H9 (cell line): ENCODE results near the gene BIK. TPM values are rescaled to one million over a fixed set of nuclear protein-coding genes. Genes with fewer than 3 reads are reported as not detected.

Experiments
- DNase-seq: peaks from one replicate; pipeline ENCODE4 v3.0.0-alpha.2; 2017
- H2AFZ ChIP-seq: one replicate; pipeline ENCODE4 v1.6.1; 2013; ENCODE audit warnings: mild to moderate bottlenecking, low read length, control low read depth, moderate library complexity
- H2AK5ac ChIP-seq: 2 replicates; pipeline ENCODE4 v1.6.1; 2013; ENCODE audit warnings: low read length, control low read depth, mixed read lengths; ENCODE audit not compliant: insufficient read length
- H2BK120ac ChIP-seq: one replicate; pipeline ENCODE4 v1.6.1; 2013; ENCODE audit warnings: low read depth, mild to moderate bottlenecking, low read length, control low read depth, inconsistent platforms; ENCODE audit not compliant: poor library complexity, severe bottlenecking
- H2BK12ac ChIP-seq: 2 replicates; pipeline ENCODE4 v1.6.1; 2013; ENCODE audit warnings: low read length, control low read depth, mixed read lengths, low read depth; ENCODE audit not compliant: insufficient read length
- H2BK15ac ChIP-seq: 2 replicates; pipeline ENCODE4 v1.6.1; 2013; ENCODE audit warnings: low read depth, low read length, control low read depth
- H2BK20ac ChIP-seq: one replicate; pipeline ENCODE4 v1.6.1; 2013; ENCODE audit warnings: low read depth, mild to moderate bottlenecking, low read length, control low read depth, inconsistent platforms; ENCODE audit not compliant: poor library complexity, severe bottlenecking
- H2BK5ac ChIP-seq: 2 replicates; pipeline ENCODE4 v1.6.1; 2013; ENCODE audit warnings: low read length, control low read depth, mixed read lengths; ENCODE audit not compliant: insufficient read length
- H3K14ac ChIP-seq: 2 replicates; pipeline ENCODE4 v1.6.1; 2013; ENCODE audit warnings: low read length, control low read depth; ENCODE audit not compliant: insufficient read depth
- H3K18ac ChIP-seq: 2 replicates; pipeline ENCODE4 v1.6.1; 2013; ENCODE audit warnings: low read depth, mild to moderate bottlenecking, mixed read lengths, low read length, control low read depth; ENCODE audit not compliant: insufficient read length
- H3K23ac ChIP-seq: 2 replicates; pipeline ENCODE4 v1.6.1; 2013; ENCODE audit warnings: low read length, control low read depth, mixed read lengths, low read depth; ENCODE audit not compliant: insufficient read length
- H3K23me2 ChIP-seq: 2 replicates; pipeline ENCODE4 v1.6.1; 2013; ENCODE audit warnings: low read depth, mild to moderate bottlenecking, mixed read lengths, low read length, control low read depth; ENCODE audit not compliant: insufficient read length, poor library complexity, severe bottlenecking
- H3K27ac ChIP-seq: 2 replicates; pipeline ENCODE4 v1.5.1; 2013; ENCODE audit warnings: low read length, control low read depth, mixed read lengths, low read depth; ENCODE audit not compliant: insufficient read length
- H3K27me3 ChIP-seq: 2 replicates; pipeline ENCODE4 v1.6.1; 2013; ENCODE audit warnings: low read length, control low read depth, inconsistent platforms; ENCODE audit not compliant: insufficient read depth
- H3K4ac ChIP-seq: 2 replicates; pipeline ENCODE4 v1.6.1; 2013; ENCODE audit warnings: low read depth, mild to moderate bottlenecking, control low read depth, inconsistent platforms, low read length, moderate library complexity
- H3K4me1 ChIP-seq: 2 replicates; pipeline ENCODE4 v1.6.1; 2013; ENCODE audit warnings: low read length, control low read depth, inconsistent platforms; ENCODE audit not compliant: insufficient read depth
- H3K4me2 ChIP-seq: 2 replicates; pipeline ENCODE4 v1.6.1; 2013; ENCODE audit warnings: low read length, control low read depth, mixed read lengths; ENCODE audit not compliant: insufficient read length, insufficient read depth
- H3K56ac ChIP-seq: 2 replicates; pipeline ENCODE4 v1.6.1; 2013; ENCODE audit warnings: low read depth, mild to moderate bottlenecking, mixed read lengths, low read length, control low read depth; ENCODE audit not compliant: insufficient read length
- H3K79me1 ChIP-seq: 2 replicates; pipeline ENCODE4 v1.6.1; 2013; ENCODE audit warnings: low read depth, mild to moderate bottlenecking, moderate library complexity, low read length, control low read depth, inconsistent platforms; ENCODE audit not compliant: insufficient read depth, poor library complexity, severe bottlenecking
- H3K79me2 ChIP-seq: 2 replicates; pipeline ENCODE4 v1.6.1; 2013; ENCODE audit warnings: low read length, control low read depth, inconsistent platforms; ENCODE audit not compliant: insufficient read depth
- H3K9ac ChIP-seq: 2 replicates; pipeline ENCODE4 v1.6.1; 2013; ENCODE audit warnings: low read length, control low read depth, mixed read lengths; ENCODE audit not compliant: insufficient read length; ENCODE audit errors: extremely low read depth
- H3K9me3 ChIP-seq: one replicate; pipeline ENCODE4 v1.6.1; 2013; ENCODE audit warnings: low read depth, low read length, inconsistent platforms; ENCODE audit not compliant: control insufficient read depth
- H3T11ph ChIP-seq: one replicate; pipeline ENCODE4 v1.6.1; 2013; ENCODE audit warnings: mild to moderate bottlenecking, low read length, control low read depth, inconsistent platforms
- H4K20me1 ChIP-seq: one replicate; pipeline ENCODE4 v1.6.1; 2013; ENCODE audit not compliant: control insufficient read depth, insufficient read length, insufficient read depth
- H4K5ac ChIP-seq: 2 replicates; pipeline ENCODE4 v1.6.1; 2013; ENCODE audit warnings: low read depth, mild to moderate bottlenecking, mixed read lengths, low read length, control low read depth; ENCODE audit not compliant: insufficient read length
- H4K8ac ChIP-seq: replicated peaks from 2 replicates; pipeline ENCODE4 v1.6.1; 2013; ENCODE audit warnings: low read length, control low read depth, mixed read lengths, low read depth; ENCODE audit not compliant: insufficient read length
- H4K91ac ChIP-seq: 2 replicates; pipeline ENCODE4 v1.6.1; 2013; ENCODE audit warnings: low read depth, mild to moderate bottlenecking, moderate library complexity, mixed read lengths, low read length, control low read depth; ENCODE audit not compliant: insufficient read length
- H3K27ac Mint-ChIP-seq, 3 experiments: 2 replicates in 2 of 3; 3 replicates in 1 of 3; pipeline ENCODE4 v1.8.0; 2020 to 2021; ENCODE audit warnings: mixed read lengths in 3 of 3, mild to moderate bottlenecking in 1 of 3, moderate library complexity in 1 of 3
- H3K27me3 Mint-ChIP-seq: 2 replicates; pipeline ENCODE4 v1.8.0; 2021; ENCODE audit warnings: low read depth, mild to moderate bottlenecking, moderate library complexity, mixed read lengths
- H3K36me3 Mint-ChIP-seq, 3 experiments: 2 replicates in 2 of 3; 3 replicates in 1 of 3; pipeline ENCODE4 v1.8.0; 2020 to 2021; ENCODE audit warnings: low read depth in 3 of 3, mixed read lengths in 3 of 3; ENCODE audit not compliant: insufficient read depth in 1 of 3
- H3K4me1 Mint-ChIP-seq, 2 experiments: 2 replicates each; pipeline ENCODE4 v1.8.0; 2020; ENCODE audit warnings: mixed read lengths in 2 of 2
- H3K4me3 Mint-ChIP-seq, 2 experiments: 2 replicates in 1 of 2; 3 replicates in 1 of 2; pipeline ENCODE4 v1.8.0; 2020 to 2021; ENCODE audit warnings: mild to moderate bottlenecking in 2 of 2, mixed read lengths in 2 of 2, moderate library complexity in 1 of 2
- H3K9me3 Mint-ChIP-seq, 2 experiments: 2 replicates in 1 of 2; 3 replicates in 1 of 2; pipeline ENCODE4 v1.8.0; 2020; ENCODE audit warnings: mild to moderate bottlenecking in 2 of 2, mixed read lengths in 2 of 2, moderate library complexity in 1 of 2
- CTCF ChIP-seq: fragments of 200-600 bp; sonication (generic); conservative IDR thresholded peaks from 3 replicates; pipeline ENCODE4 v1.8.0; 2021; ENCODE audit warnings: antibody characterized with exemption, mild to moderate bottlenecking
- WGBS: extraction: QIAGEN DNeasy Blood & Tissue Kit; methylation state at CpG from one replicate; pipeline ENCODE4 v1.1.7; 2013; ENCODE audit warnings: missing lambda C conversion rate, low lambda C conversion rate, mixed read lengths; ENCODE audit not compliant: insufficient read length; ENCODE audit errors: extremely low coverage; 5-methylcytosine and 5-hydroxymethylcytosine counted together
- total RNA-seq: library from RNA; stranded (reverse); gene quantifications from 2 replicates; pipeline ENCODE4 v1.2.1, GENCODE V29; 2021

Gene BIK
- total RNA-seq, 1 experiment from 2014 or later = 8.3 TPM

DNA sequence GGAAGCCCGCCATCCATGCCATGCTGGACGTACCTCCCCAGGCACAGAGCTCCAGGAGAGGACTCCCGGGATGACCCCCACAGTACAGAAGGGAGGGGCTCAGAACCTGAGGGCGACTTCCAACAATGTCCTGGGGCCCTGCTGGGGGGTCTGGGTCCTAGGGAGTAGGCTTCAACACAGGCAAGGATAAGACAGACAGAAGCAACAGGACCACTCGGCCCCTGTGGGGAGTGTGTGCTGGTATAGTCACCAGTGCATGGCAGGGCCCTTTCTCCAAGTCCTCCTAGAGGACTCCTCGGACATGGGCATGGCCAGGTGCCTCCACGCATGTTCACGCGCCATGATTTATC is 59.6 kb downstream of the BIK start:
- H4K91ac ChIP-seq = no peak overlapping the region
- H3K4me1 Mint-ChIP-seq = no peaks in the 10 kb centered on the region; a peak in 1 of 4 replicates
- H4K5ac ChIP-seq = no peak overlapping the region
- no peak overlapping the region for H3K18ac ChIP-seq
- no peaks in the 10 kb centered on the region for H3K27me3 ChIP-seq
- no peak for DNase-seq
- no peak overlapping the region for H2BK15ac ChIP-seq
- H3K4ac ChIP-seq = no peak overlapping the region
- H2AFZ ChIP-seq = no peak overlapping the region
- no peaks in the 10 kb centered on the region for H3K79me1 ChIP-seq
- no peak overlapping the region for H3K4me3 Mint-ChIP-seq
- H2BK120ac ChIP-seq = no peak overlapping the region
- H3K9me3 ChIP-seq = no peaks in the 10 kb centered on the region
- H2BK5ac ChIP-seq = no peak overlapping the region
- H3K36me3 Mint-ChIP-seq = peaks cover 19 to 71% (median 68%) of the 10 kb centered on the region in 3 experiments; a peak in 6 of 7 replicates
- H3K23ac ChIP-seq = no peak overlapping the region
- H2AK5ac ChIP-seq = no peak overlapping the region
- H3K27me3 Mint-ChIP-seq = no peaks in the 10 kb centered on the region
- H2BK20ac ChIP-seq = no peak overlapping the region
- H3K9me3 Mint-ChIP-seq = no peaks in the 10 kb centered on the region
- H3K79me2 ChIP-seq = no peaks in the 10 kb centered on the region
- no peak overlapping the region for H2BK12ac ChIP-seq
- H4K8ac ChIP-seq = no peak overlapping the region
- H3K4me1 ChIP-seq = no peaks in the 10 kb centered on the region
- no peak overlapping the region for H3K14ac ChIP-seq
- no peak overlapping the region for H3K56ac ChIP-seq
- no peaks in the 10 kb centered on the region for H3K23me2 ChIP-seq
- no peak overlapping the region for H3K4me2 ChIP-seq
- H3K27ac Mint-ChIP-seq = peak overlapping the region in 1 of 3 experiments; percentile 69; a peak in 2 of 7 replicates
- H4K20me1 ChIP-seq = no peaks in the 10 kb centered on the region
- no peak overlapping the region for H3K9ac ChIP-seq
- WGBS = no CpG with 5 or more reads among the region's 9 CpGs
- H3T11ph ChIP-seq = no peak overlapping the region
- TF ChIP-seq CTCF = no peak
- H3K27ac ChIP-seq = no peak overlapping the region
